GM23338 (cell line): Measurements from ENCODE around the gene VPS52. TPM values are rescaled to one million over a fixed set of nuclear protein-coding genes. Genes with fewer than 3 reads are reported as not detected.
A peak's percentile ranks its signal among the peaks of the same experiment; 100 is the strongest.

ENCODE experiments used
- ATAC-seq: fragments of 200-7000 bp; cut with Tn5 transposase; 3 replicates; pipeline ENCODE4 v1.9.1; 2020
- DNase-seq: peaks from one replicate; pipeline ENCODE4 v3.0.0-alpha.2; 2015; ENCODE audit warnings: low spot score
- H2AFZ ChIP-seq: fragments of 200-600 bp; sonication (generic); 2 replicates; pipeline ENCODE4 v1.8.0; 2016; ENCODE audit warnings: antibody characterized with exemption, mild to moderate bottlenecking, moderate library complexity
- H3F3A ChIP-seq: fragments of 200-600 bp; sonication (generic); replicated peaks from 2 replicates; pipeline ENCODE4 v1.8.0; 2017; ENCODE audit warnings: antibody characterized with exemption, mixed run types, low read depth
- H3K27ac ChIP-seq: fragments of 200-600 bp; sonication (generic); 2 replicates; pipeline ENCODE4 v1.6.1; 2016; ENCODE audit warnings: low read depth
- H3K27me3 ChIP-seq: fragments of 200-600 bp; sonication (generic); 2 replicates; pipeline ENCODE4 v1.8.0; 2016; ENCODE audit warnings: mild to moderate bottlenecking, mixed run types, moderate library complexity; ENCODE audit not compliant: insufficient read depth
- H3K36me3 ChIP-seq: fragments of 200-600 bp; sonication (generic); 2 replicates; pipeline ENCODE4 v1.8.0; 2016; ENCODE audit warnings: mild to moderate bottlenecking; ENCODE audit not compliant: insufficient read depth
- H3K4me1 ChIP-seq: fragments of 200-600 bp; sonication (generic); 2 replicates; pipeline ENCODE4 v1.8.0; 2016; ENCODE audit warnings: mild to moderate bottlenecking, moderate library complexity; ENCODE audit not compliant: insufficient read depth
- H3K4me2 ChIP-seq: fragments of 200-600 bp; sonication (generic); 2 replicates; pipeline ENCODE4 v1.7.1; 2017; ENCODE audit warnings: mixed run types
- H3K4me3 ChIP-seq: fragments of 200-600 bp; sonication (generic); 2 replicates; pipeline ENCODE4 v1.6.1; 2016; ENCODE audit warnings: mixed run types
- H3K79me2 ChIP-seq: fragments of 200-600 bp; sonication (generic); replicated peaks from 2 replicates; pipeline ENCODE4 v1.8.0; 2017; ENCODE audit warnings: mild to moderate bottlenecking; ENCODE audit not compliant: insufficient read depth
- H3K9me2 ChIP-seq: fragments of 200-600 bp; sonication (generic); 2 replicates; pipeline ENCODE4 v1.8.0; 2017; ENCODE audit not compliant: insufficient read depth
- H4K20me1 ChIP-seq: fragments of 200-600 bp; sonication (generic); replicated peaks from 2 replicates; pipeline ENCODE4 v1.8.0; 2017; ENCODE audit warnings: mild to moderate bottlenecking; ENCODE audit not compliant: insufficient read depth
- H3K27ac Mint-ChIP-seq: 2 replicates; pipeline ENCODE4 v1.8.0; 2020; ENCODE audit warnings: inconsistent platforms, mild to moderate bottlenecking, moderate library complexity, mixed read lengths
- H3K27me3 Mint-ChIP-seq: 3 replicates; pipeline ENCODE4 v1.8.0; 2022; ENCODE audit warnings: low read depth, mild to moderate bottlenecking, moderate library complexity, mixed read lengths, inconsistent platforms; ENCODE audit not compliant: insufficient read depth, poor library complexity
- H3K36me3 Mint-ChIP-seq: 3 replicates; pipeline ENCODE4 v1.8.0; 2021; ENCODE audit warnings: low read depth, mild to moderate bottlenecking, inconsistent platforms, moderate library complexity, mixed read lengths
- H3K4me1 Mint-ChIP-seq: 3 replicates; pipeline ENCODE4 v1.8.0; 2020; ENCODE audit warnings: mild to moderate bottlenecking, inconsistent platforms, mixed read lengths
- H3K4me3 Mint-ChIP-seq: 3 replicates; pipeline ENCODE4 v1.8.0; 2021; ENCODE audit warnings: moderate library complexity, mild to moderate bottlenecking, inconsistent platforms, mixed read lengths
- H3K9me3 Mint-ChIP-seq: 3 replicates; pipeline ENCODE4 v1.8.0; 2020; ENCODE audit warnings: moderate library complexity, mild to moderate bottlenecking, inconsistent platforms, mixed read lengths
- CREB1 ChIP-seq: fragments of 250-450 bp; sonication (Bioruptor Pico); IDR thresholded peaks from 2 replicates; pipeline ENCODE4 v1.5.0; 2020; ENCODE audit warnings: low read depth, mild to moderate bottlenecking, moderate library complexity
- EZH2 ChIP-seq: fragments of 200-600 bp; sonication (generic); IDR thresholded peaks from one replicate; pipeline ENCODE4 v1.8.0; 2017; ENCODE audit warnings: antibody characterized with exemption, mild to moderate bottlenecking, low read depth; ENCODE audit not compliant: unreplicated experiment
- EZH2phosphoT487 ChIP-seq: fragments of 200-600 bp; sonication (generic); IDR thresholded peaks from one replicate; pipeline ENCODE4 v1.8.1; 2018; ENCODE audit warnings: antibody characterized with exemption; ENCODE audit not compliant: unreplicated experiment
- JUNB ChIP-seq: IDR thresholded peaks from one replicate; pipeline ENCODE4 v1.6.1; 2016; ENCODE audit warnings: antibody characterized with exemption; ENCODE audit not compliant: unreplicated experiment
- NANOG ChIP-seq: IDR thresholded peaks from 2 replicates; pipeline ENCODE4 v1.6.1; 2016; ENCODE audit warnings: antibody characterized with exemption, borderline replicate concordance
- POLR2AphosphoS5 ChIP-seq: IDR thresholded peaks from 2 replicates; pipeline ENCODE4 v1.6.1; 2016; ENCODE audit warnings: antibody characterized with exemption, low read depth
- STAT1 ChIP-seq: IDR thresholded peaks from one replicate; pipeline ENCODE4 v1.6.1; 2016; ENCODE audit warnings: antibody characterized with exemption; ENCODE audit not compliant: unreplicated experiment
- ZNF114 ChIP-seq: fragments of 250-450 bp; sonication (Bioruptor Pico); IDR thresholded peaks from 2 replicates; pipeline ENCODE4 v1.5.0; 2020; ENCODE audit warnings: mild to moderate bottlenecking, moderate library complexity
- ZNF331 ChIP-seq: fragments of 250-450 bp; sonication (Bioruptor Pico); IDR thresholded peaks from 2 replicates; pipeline ENCODE4 v1.5.0; 2020; ENCODE audit warnings: low read depth, mild to moderate bottlenecking, moderate library complexity
- polyA plus RNA-seq: library from polyadenylated mRNA; unstranded; fragments of >200 nt; fragmentation: Nextera tagmentation; extraction: Ambion mirVana; gene quantifications from 2 replicates; pipeline ENCODE4 v1.2.1, GENCODE V29; 2016
- total RNA-seq: library from RNA; depleted of rRNA; stranded (reverse); fragments of >200 nt; shearing (Covaris generic); gene quantifications from 2 replicates; pipeline ENCODE4 v1.2.3, GENCODE V29; 2014
- TF ChIP-seq, protein P1 (sequence below): fragments of 250-450 bp; sonication (Bioruptor Pico); IDR thresholded peaks from 2 replicates; pipeline ENCODE4 v1.5.0; 2020; ENCODE audit warnings: mild to moderate bottlenecking, moderate library complexity
- TF ChIP-seq, protein P2 (sequence below): IDR thresholded peaks from one replicate; pipeline ENCODE4 v1.6.1; 2018; ENCODE audit warnings: antibody characterized with exemption; ENCODE audit not compliant: unreplicated experiment
- TF ChIP-seq, protein P3 (sequence below): IDR thresholded peaks from 2 replicates; pipeline ENCODE4 v1.6.1; 2016; ENCODE audit warnings: antibody characterized with exemption

The VPS52 gene
- total and polyA plus RNA-seq, 2 experiments from 2014 or later: 27.9 to 31.1 TPM

DNA sequence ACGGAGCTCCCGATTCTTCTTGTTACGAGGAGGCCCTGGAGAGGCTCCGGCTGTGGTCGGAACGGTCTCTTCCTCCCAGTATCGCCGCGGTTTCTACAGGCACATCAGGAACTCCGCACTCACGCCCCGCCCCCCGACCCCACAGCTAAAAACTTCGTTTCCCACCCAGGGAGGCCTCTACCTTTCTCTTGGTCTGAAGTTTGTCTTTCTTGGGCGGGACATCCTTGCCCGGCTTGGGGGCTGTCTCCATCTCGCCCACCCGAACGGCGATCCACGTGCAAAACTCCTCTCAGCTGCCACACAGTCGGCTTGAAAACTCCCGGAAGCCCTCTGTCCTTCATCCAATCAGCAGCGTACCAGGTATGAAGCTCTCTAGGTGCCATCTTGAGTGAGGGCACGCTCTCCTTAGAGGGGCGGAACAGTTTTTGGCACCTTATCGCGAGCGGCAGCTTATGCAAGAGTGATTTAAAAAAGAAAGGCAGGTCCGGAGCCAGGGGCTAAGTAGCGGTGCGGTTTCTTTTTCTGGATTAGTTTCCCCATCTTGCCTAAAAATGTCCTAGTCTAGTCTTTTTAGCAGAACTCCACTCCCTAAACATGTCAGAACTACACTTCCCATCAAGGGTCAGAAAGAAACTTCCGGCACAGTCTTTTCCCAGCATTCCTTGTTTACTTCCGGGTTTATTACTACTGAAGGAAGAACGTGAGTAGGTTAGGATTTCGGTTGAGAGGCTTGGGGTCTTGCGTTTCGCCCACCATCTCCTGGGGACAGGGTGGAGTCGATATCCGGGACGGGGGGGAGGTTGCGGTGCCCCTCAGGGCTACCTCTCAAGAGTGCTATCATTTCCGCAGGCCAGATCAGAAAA, 17.5 kb upstream of the VPS52 start, which contains the start of the genes PFDN6 and WDR46:
PFDN6 (plus strand) TSS at position 681 of the 863 bp plus-strand sequence. CDS start 256 bp downstream, outside the sequence.
WDR46 (minus strand) TSS at position 319 of the 863 bp plus-strand sequence; CDS start at position 250, 69 bp downstream.
- H3K27ac Mint-ChIP-seq: peak within 1 kb of the TSS; percentile 90
- no peaks in the 10 kb centered on the region for H3K9me3 Mint-ChIP-seq
- Histone ChIP-seq H3K79me2 (peaks cover 39% of the 10 kb centered on the region), H3K27ac (no peak within 1 kb of the TSS), H3K27me3 (no peaks in the 10 kb centered on the region), H3K4me3 (peak within 1 kb of the TSS; percentile 68), H3K36me3 (peaks cover 25% of the 10 kb centered on the region), H4K20me1 (peaks cover 17% of the 10 kb centered on the region), H3F3A (peaks cover 6% of the 10 kb centered on the region; the same call in 1 of the 2 replicates), H3K4me1 (peaks cover 13% of the 10 kb centered on the region), H3K9me2 (no peaks in the 10 kb centered on the region), H3K4me2 (peak within 1 kb of the TSS; percentile 97), H2AFZ (peak within 1 kb of the TSS; percentile 57)
- peaks cover 16% of the 10 kb centered on the region for H3K4me1 Mint-ChIP-seq
- peaks cover 56% of the 10 kb centered on the region for H3K36me3 Mint-ChIP-seq
- DNase-seq (peak; percentile 95), ATAC-seq (peak; percentile 97)
- TF ChIP-seq EZH2phosphoT487: no peak
- TF ChIP-seq CREB1 (CRISPR knock-in tag): no peak; the same call in 1 of the 2 replicates
- TF ChIP-seq ZNF114 (CRISPR knock-in tag): no peak
- peak; percentile 73; the same call in 1 of the 2 replicates for TF ChIP-seq POLR2AphosphoS5
- TF ChIP-seq, protein P1, sequence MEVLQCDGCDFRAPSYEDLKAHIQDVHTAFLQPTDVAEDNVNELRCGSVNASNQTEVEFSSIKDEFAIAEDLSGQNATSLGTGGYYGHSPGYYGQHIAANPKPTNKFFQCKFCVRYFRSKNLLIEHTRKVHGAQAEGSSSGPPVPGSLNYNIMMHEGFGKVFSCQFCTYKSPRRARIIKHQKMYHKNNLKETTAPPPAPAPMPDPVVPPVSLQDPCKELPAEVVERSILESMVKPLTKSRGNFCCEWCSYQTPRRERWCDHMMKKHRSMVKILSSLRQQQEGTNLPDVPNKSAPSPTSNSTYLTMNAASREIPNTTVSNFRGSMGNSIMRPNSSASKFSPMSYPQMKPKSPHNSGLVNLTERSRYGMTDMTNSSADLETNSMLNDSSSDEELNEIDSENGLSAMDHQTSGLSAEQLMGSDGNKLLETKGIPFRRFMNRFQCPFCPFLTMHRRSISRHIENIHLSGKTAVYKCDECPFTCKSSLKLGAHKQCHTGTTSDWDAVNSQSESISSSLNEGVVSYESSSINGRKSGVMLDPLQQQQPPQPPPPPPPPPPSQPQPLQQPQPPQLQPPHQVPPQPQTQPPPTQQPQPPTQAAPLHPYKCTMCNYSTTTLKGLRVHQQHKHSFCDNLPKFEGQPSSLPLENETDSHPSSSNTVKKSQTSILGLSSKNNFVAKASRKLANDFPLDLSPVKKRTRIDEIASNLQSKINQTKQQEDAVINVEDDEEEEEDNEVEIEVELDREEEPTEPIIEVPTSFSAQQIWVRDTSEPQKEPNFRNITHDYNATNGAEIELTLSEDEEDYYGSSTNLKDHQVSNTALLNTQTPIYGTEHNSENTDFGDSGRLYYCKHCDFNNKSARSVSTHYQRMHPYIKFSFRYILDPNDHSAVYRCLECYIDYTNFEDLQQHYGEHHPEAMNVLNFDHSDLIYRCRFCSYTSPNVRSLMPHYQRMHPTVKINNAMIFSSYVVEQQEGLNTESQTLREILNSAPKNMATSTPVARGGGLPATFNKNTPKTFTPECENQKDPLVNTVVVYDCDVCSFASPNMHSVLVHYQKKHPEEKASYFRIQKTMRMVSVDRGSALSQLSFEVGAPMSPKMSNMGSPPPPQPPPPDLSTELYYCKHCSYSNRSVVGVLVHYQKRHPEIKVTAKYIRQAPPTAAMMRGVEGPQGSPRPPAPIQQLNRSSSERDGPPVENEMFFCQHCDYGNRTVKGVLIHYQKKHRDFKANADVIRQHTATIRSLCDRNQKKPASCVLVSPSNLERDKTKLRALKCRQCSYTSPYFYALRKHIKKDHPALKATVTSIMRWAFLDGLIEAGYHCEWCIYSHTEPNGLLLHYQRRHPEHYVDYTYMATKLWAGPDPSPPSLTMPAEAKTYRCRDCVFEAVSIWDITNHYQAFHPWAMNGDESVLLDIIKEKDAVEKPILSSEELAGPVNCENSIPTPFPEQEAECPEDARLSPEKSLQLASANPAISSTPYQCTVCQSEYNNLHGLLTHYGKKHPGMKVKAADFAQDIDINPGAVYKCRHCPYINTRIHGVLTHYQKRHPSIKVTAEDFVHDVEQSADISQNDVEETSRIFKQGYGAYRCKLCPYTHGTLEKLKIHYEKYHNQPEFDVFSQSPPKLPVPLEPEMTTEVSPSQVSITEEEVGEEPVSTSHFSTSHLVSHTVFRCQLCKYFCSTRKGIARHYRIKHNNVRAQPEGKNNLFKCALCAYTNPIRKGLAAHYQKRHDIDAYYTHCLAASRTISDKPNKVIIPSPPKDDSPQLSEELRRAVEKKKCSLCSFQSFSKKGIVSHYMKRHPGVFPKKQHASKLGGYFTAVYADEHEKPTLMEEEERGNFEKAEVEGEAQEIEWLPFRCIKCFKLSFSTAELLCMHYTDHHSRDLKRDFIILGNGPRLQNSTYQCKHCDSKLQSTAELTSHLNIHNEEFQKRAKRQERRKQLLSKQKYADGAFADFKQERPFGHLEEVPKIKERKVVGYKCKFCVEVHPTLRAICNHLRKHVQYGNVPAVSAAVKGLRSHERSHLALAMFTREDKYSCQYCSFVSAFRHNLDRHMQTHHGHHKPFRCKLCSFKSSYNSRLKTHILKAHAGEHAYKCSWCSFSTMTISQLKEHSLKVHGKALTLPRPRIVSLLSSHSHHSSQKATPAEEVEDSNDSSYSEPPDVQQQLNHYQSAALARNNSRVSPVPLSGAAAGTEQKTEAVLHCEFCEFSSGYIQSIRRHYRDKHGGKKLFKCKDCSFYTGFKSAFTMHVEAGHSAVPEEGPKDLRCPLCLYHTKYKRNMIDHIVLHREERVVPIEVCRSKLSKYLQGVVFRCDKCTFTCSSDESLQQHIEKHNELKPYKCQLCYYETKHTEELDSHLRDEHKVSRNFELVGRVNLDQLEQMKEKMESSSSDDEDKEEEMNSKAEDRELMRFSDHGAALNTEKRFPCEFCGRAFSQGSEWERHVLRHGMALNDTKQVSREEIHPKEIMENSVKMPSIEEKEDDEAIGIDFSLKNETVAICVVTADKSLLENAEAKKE (CRISPR knock-in tag): no peak
- TF ChIP-seq, protein P2, sequence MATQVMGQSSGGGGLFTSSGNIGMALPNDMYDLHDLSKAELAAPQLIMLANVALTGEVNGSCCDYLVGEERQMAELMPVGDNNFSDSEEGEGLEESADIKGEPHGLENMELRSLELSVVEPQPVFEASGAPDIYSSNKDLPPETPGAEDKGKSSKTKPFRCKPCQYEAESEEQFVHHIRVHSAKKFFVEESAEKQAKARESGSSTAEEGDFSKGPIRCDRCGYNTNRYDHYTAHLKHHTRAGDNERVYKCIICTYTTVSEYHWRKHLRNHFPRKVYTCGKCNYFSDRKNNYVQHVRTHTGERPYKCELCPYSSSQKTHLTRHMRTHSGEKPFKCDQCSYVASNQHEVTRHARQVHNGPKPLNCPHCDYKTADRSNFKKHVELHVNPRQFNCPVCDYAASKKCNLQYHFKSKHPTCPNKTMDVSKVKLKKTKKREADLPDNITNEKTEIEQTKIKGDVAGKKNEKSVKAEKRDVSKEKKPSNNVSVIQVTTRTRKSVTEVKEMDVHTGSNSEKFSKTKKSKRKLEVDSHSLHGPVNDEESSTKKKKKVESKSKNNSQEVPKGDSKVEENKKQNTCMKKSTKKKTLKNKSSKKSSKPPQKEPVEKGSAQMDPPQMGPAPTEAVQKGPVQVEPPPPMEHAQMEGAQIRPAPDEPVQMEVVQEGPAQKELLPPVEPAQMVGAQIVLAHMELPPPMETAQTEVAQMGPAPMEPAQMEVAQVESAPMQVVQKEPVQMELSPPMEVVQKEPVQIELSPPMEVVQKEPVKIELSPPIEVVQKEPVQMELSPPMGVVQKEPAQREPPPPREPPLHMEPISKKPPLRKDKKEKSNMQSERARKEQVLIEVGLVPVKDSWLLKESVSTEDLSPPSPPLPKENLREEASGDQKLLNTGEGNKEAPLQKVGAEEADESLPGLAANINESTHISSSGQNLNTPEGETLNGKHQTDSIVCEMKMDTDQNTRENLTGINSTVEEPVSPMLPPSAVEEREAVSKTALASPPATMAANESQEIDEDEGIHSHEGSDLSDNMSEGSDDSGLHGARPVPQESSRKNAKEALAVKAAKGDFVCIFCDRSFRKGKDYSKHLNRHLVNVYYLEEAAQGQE: no peak
- TF ChIP-seq STAT1: no peak
- TF ChIP-seq, protein P3, sequence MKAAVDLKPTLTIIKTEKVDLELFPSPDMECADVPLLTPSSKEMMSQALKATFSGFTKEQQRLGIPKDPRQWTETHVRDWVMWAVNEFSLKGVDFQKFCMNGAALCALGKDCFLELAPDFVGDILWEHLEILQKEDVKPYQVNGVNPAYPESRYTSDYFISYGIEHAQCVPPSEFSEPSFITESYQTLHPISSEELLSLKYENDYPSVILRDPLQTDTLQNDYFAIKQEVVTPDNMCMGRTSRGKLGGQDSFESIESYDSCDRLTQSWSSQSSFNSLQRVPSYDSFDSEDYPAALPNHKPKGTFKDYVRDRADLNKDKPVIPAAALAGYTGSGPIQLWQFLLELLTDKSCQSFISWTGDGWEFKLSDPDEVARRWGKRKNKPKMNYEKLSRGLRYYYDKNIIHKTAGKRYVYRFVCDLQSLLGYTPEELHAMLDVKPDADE: peak; percentile 98
- TF ChIP-seq ZNF331 (CRISPR knock-in tag): no peak
- no peak for TF ChIP-seq NANOG
- TF ChIP-seq JUNB: no peak
- no peak for TF ChIP-seq EZH2
- H3K4me3 Mint-ChIP-seq: peak within 1 kb of the TSS; percentile 96
- H3K27me3 Mint-ChIP-seq: peaks cover 2% of the 10 kb centered on the region
